Renal cortex interstitium (tissue), 3 donors: ENCODE data around the gene MYCBP. TPM values are rescaled to one million over a fixed set of nuclear protein-coding genes. Genes with fewer than 3 reads are reported as not detected.

ENCODE experiments used
- polyA plus RNA-seq, 3 donors: library from polyadenylated mRNA; unstranded; fragments of 120-200 nt; gene quantifications; one replicate each; pipeline ENCODE4 v1.2.1, GENCODE V29; 2013; ENCODE audit not compliant: insufficient read length in 3 of 3

MYCBP gene
- polyA plus RNA-seq, 3 donors, result 27.8 to 34.7 (median 33.7) TPM

Other genes with a start within 250 kb of the MYCBP start
- 10 to 100 TPM; 29.8 to 41.7 (median 33.7) TPM for gene RRAGC, start 13.6 kb downstream of the MYCBP start, polyA plus RNA-seq
- under 1 TPM in 2 of 3 donors, not detected in 1; 0.45 to 0.50 TPM for gene GJA9, start 8.2 kb upstream of the MYCBP start, polyA plus RNA-seq
- 1 to 10 TPM in 1 of 3 donors, under 1 TPM in 2; 0.89 to 1.0 (median 0.95) TPM for gene RHBDL2, start 68.5 kb upstream of the MYCBP start, polyA plus RNA-seq
- gene AKIRIN1, start 117.9 kb upstream of the MYCBP start, polyA plus RNA-seq, result 100 to 1,000 TPM in 2 of 3 donors, 10 to 100 TPM in 1; 96.2 to 122 (median 102) TPM
- gene NDUFS5, start 153.0 kb upstream of the MYCBP start, polyA plus RNA-seq, result 100 to 1,000 TPM; 238 to 285 (median 265) TPM